GM12878 (cell line): Measurements from ENCODE around the gene PPL. TPM values are rescaled to one million over a fixed set of nuclear protein-coding genes. Genes with fewer than 3 reads are reported as not detected.

Experiments used
- ATAC-seq: fragments of 200-7000 bp; cut with Tn5 transposase; 3 replicates; pipeline ENCODE4 v1.9.1; 2020; ENCODE audit warnings: mild to moderate bottlenecking, moderate library complexity
- BruUV-seq: library from RNA; stranded (reverse); fragments of 400-500 nt; replicated peaks from 2 replicates; lab custom pipeline; 2021; lab: Mats Ljungman, UMichigan
- CTCF ChIA-PET: fragments of 300-600 bp; sonication (Branson Sonifier 250); formaldehyde crosslinking; extraction: SDS; loops from one replicate; lab custom pipeline; 2021; ENCODE audit warnings: inconsistent platforms; lab: Yijun Ruan, JAX
- POLR2A ChIA-PET: fragments of 350-600 bp; formaldehyde crosslinking; extraction: SDS; loops from one replicate; lab custom pipeline; 2021; ENCODE audit warnings: inconsistent platforms; lab: Charles Lee
- RAD21 ChIA-PET: fragments of 300-600 bp; sonication (Branson Sonifier 250); formaldehyde crosslinking; loops from one replicate; lab custom pipeline; 2023; ENCODE audit warnings: antibody characterized with exemption; ENCODE audit not compliant: unreplicated experiment; lab: Charles Lee
- SMC1A ChIA-PET: fragments of 300-600 bp; sonication (Branson Sonifier 250); formaldehyde crosslinking; loops from one replicate; lab custom pipeline; 2023; ENCODE audit not compliant: unreplicated experiment, uncharacterized antibody; lab: Charles Lee
- DNase-seq: peaks from one replicate; pipeline ENCODE4 v3.0.0-alpha.2; 2011; ENCODE audit warnings: low read depth, low spot score
- FAIRE-seq: peaks from 3 replicates; lab custom pipeline; 2011; peaks lifted over from hg19 to GRCh38; lab: Jason Lieb, UNC
- H2AFZ ChIP-seq: 2 replicates; pipeline ENCODE4 v1.6.0; 2011; ENCODE audit warnings: low read depth, low read length, control low read depth; ENCODE audit not compliant: control insufficient read depth
- H3K27ac ChIP-seq: 2 replicates; pipeline ENCODE4 v1.5.1; 2011; ENCODE audit warnings: control low read depth; ENCODE audit not compliant: control insufficient read depth, insufficient read depth
- H3K27me3 ChIP-seq, 2 experiments: replicated peaks in 1 of 2; 2 replicates each; pipeline versions ENCODE4 v1.6.0 to v1.6.1; 2011; ENCODE audit warnings: low read length in 1 of 2; ENCODE audit not compliant: control insufficient read depth in 2 of 2, insufficient read depth in 2 of 2
- H3K36me3 ChIP-seq, 2 experiments: 2 replicates each; pipeline ENCODE4 v1.5.1; 2011; ENCODE audit warnings: low read length in 1 of 2; ENCODE audit not compliant: control insufficient read depth in 2 of 2, insufficient read depth in 2 of 2
- H3K4me1 ChIP-seq: 2 replicates; pipeline ENCODE4 v1.6.1; 2011; ENCODE audit warnings: mild to moderate bottlenecking, low read length, moderate library complexity, mixed read lengths; ENCODE audit not compliant: control insufficient read depth, insufficient read depth
- H3K4me2 ChIP-seq: 2 replicates; pipeline ENCODE4 v1.6.0; 2011; ENCODE audit warnings: control low read depth; ENCODE audit not compliant: control insufficient read depth, insufficient read depth
- H3K4me3 ChIP-seq: fragments of 200-600 bp; sonication (generic); 2 replicates; pipeline ENCODE4 v1.5.1; 2016
- H3K79me2 ChIP-seq: 2 replicates; pipeline ENCODE4 v1.6.0; 2011; ENCODE audit warnings: low read length; ENCODE audit not compliant: control insufficient read depth, insufficient read depth
- H3K9ac ChIP-seq: 2 replicates; pipeline ENCODE4 v1.8.0; 2011; ENCODE audit warnings: low read length, control low read depth, mixed read lengths; ENCODE audit not compliant: control insufficient read depth, insufficient read depth
- H3K9me3 ChIP-seq: replicated peaks from 3 replicates; pipeline ENCODE4 v1.5.1; 2011; ENCODE audit warnings: mild to moderate bottlenecking, low read length; ENCODE audit not compliant: control insufficient read depth, insufficient read depth
- H4K20me1 ChIP-seq: 2 replicates; pipeline ENCODE4 v1.6.0; 2011; ENCODE audit not compliant: control insufficient read depth, insufficient read depth
- ATF7 ChIP-seq: fragments of 450-650 bp; IDR thresholded peaks from 2 replicates; pipeline ENCODE4 v1.6.1; 2016; ENCODE audit warnings: low read depth, mild to moderate bottlenecking
- ESRRA ChIP-seq: IDR thresholded peaks from 2 replicates; pipeline ENCODE4 v1.6.1; 2012; ENCODE audit warnings: mild to moderate bottlenecking, low read length, improper control_type of control experiment
- KAT2A ChIP-seq: conservative IDR thresholded peaks from 2 replicates; pipeline ENCODE4 v1.6.1; 2011; ENCODE audit warnings: low read depth, low read length; ENCODE audit not compliant: control insufficient read depth
- MEF2B ChIP-seq: fragments of 450-650 bp; IDR thresholded peaks from 2 replicates; pipeline ENCODE4 v1.6.1; 2018; ENCODE audit warnings: mild to moderate bottlenecking, moderate library complexity; ENCODE audit not compliant: partially characterized antibody, poor library complexity, severe bottlenecking
- MYC ChIP-seq: IDR thresholded peaks from 2 replicates; pipeline ENCODE4 v1.6.1; 2011; ENCODE audit warnings: mild to moderate bottlenecking, low read length, moderate library complexity, inconsistent platforms; ENCODE audit not compliant: insufficient read depth, insufficient replicate concordance, insufficient read length, severe bottlenecking
- NR2C1 ChIP-seq: fragments of 450-650 bp; IDR thresholded peaks from 2 replicates; pipeline ENCODE4 v1.6.1; 2017; ENCODE audit warnings: antibody characterized with exemption, mild to moderate bottlenecking, moderate library complexity
- POU2F2 ChIP-seq: IDR thresholded peaks from 3 replicates; pipeline ENCODE4 v1.6.1; 2011; ENCODE audit warnings: low read depth, mild to moderate bottlenecking, low read length, borderline replicate concordance
- SMC3 ChIP-seq: IDR thresholded peaks from 2 replicates; pipeline ENCODE4 v1.6.1; 2011; ENCODE audit warnings: low read length, improper control_type of control experiment, borderline replicate concordance
- TAF1 ChIP-seq: IDR thresholded peaks from 2 replicates; pipeline ENCODE4 v1.6.1; 2011; ENCODE audit warnings: mild to moderate bottlenecking, low read depth, low read length, borderline replicate concordance
- ZBED1 ChIP-seq: IDR thresholded peaks from 2 replicates; pipeline ENCODE4 v1.6.1; 2016; ENCODE audit warnings: borderline replicate concordance
- WGBS: methylation state at CpG from one replicate; pipeline ENCODE4 v1.1.6; 2016; ENCODE audit warnings: low lambda C conversion rate; ENCODE audit not compliant: insufficient replicate concordance, insufficient coverage; ENCODE audit errors: missing lambda C conversion rate; 5-methylcytosine and 5-hydroxymethylcytosine counted together
- in situ Hi-C: fragments of 300-500 bp; cut with MboI; formaldehyde crosslinking; loops from 9 replicates; pipeline ENCODE4 v1.14.3; 2018; ENCODE audit warnings: mixed read lengths
- intact Hi-C: fragments of 100-400 bp; cut with micrococcal nuclease; formaldehyde crosslinking; loops from one replicate; pipeline ENCODE4 v1.14.2; 2022; ENCODE audit not compliant: unreplicated experiment
- polyA plus RNA-seq, 11 experiments: library from polyadenylated mRNA; depleted of rRNA in 4 of 11; unstranded in 6 of 11; stranded (reverse) in 5 of 11; fragments of >200 nt; fragmentation: Nextera tagmentation in 4 of 11; fragmentation: Illumina TruSeq in 1 of 11; extraction: Ambion mirVana in 4 of 11; extraction: Trizol in 1 of 11; gene quantifications; 1 replicate in 1 of 11; 2 replicates in 10 of 11; pipeline versions ENCODE4 v1.2.1 to v1.2.3, GENCODE V29; 2011 to 2016; ENCODE audit warnings: inconsistent platforms in 2 of 11, missing spikeins in 2 of 11, low read depth in 1 of 11
- total RNA-seq, 4 experiments: library from RNA; depleted of rRNA in 3 of 4; stranded (reverse); fragments of >200 nt in 3 of 4; fragmentation: Illumina TruSeq in 1 of 4; extraction: Trizol in 1 of 4; gene quantifications; 2 replicates each; pipeline versions ENCODE4 v1.2.1 to v1.2.3, GENCODE V29; 2013 to 2021
- TF ChIP-seq, protein P1 (sequence below): IDR thresholded peaks from 2 replicates; pipeline ENCODE4 v1.6.1; 2011; ENCODE audit warnings: mild to moderate bottlenecking, low read depth, low read length, moderate library complexity; ENCODE audit not compliant: insufficient replicate concordance
- TF ChIP-seq, protein P2 (sequence below): fragments of 150-350 bp; IDR thresholded peaks from 2 replicates; pipeline ENCODE4 v1.6.1; 2014; ENCODE audit warnings: mild to moderate bottlenecking, low read depth, low read length
- TF ChIP-seq, protein P3 (sequence below): IDR thresholded peaks from 2 replicates; pipeline ENCODE4 v1.6.1; 2012; ENCODE audit warnings: improper control_type of control experiment, low read depth, low read length; ENCODE audit not compliant: insufficient replicate concordance

PPL gene
- total and polyA plus RNA-seq, 10 of the 15 experiments (the other 5 are each of a cell fraction or from before 2014, with no cell fraction given), result 0.03 to 0.47 (median 0.05) TPM; not detected in 2

DNA sequence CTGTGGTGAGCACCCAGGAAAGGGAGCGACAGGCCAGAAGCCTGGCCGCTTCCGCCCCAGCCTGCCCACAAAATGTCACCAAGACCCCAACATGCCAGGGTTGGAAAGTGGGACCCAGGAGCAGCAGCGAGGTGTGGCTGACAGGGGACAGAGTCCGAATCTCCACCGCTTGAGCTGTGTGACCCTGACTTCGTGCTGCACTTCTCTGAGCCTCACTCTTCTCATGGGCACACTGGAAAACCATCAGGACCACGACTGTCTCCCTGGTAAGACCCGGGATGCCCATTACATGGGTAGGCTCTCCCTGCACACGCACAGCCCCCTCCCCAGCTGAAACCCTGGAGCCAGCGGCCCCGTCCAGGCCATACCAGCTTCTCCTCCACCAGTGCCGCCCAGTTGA lies 34.9 kb downstream of the PPL start:
- Histone ChIP-seq H3K9me3 (no peaks in the 10 kb centered on the region; the same call in 2 of the 3 replicates), H3K4me1 (no peaks in the 10 kb centered on the region), H3K4me3 (no peak overlapping the region), H3K4me2 (no peak overlapping the region), H3K36me3 (no peaks in the 10 kb centered on the region), H3K27ac (no peak overlapping the region), H4K20me1 (no peaks in the 10 kb centered on the region), H3K9ac (no peak overlapping the region), H2AFZ (no peak overlapping the region), H3K79me2 (no peaks in the 10 kb centered on the region), H3K27me3 (no peaks in the 10 kb centered on the region)
- BruUV-seq, result no TSS peak
- CTCF ChIA-PET, result no interaction called here
- SMC1A ChIA-PET, result no interaction called here
- DNase-seq (no peak), ATAC-seq (no peak), FAIRE-seq (no peak)
- WGBS, result 36% methylated on average over 13 of the region's 13 CpGs
- in situ Hi-C loops, result no loop called here
- POLR2A ChIA-PET, result no interaction called here
- TF ChIP-seq MEF2B (no peak), ATF7 (no peak), POU2F2 (no peak), TAF1 (no peak), NR2C1 (no peak), SMC3 (no peak), KAT2A (no peak), MYC (no peak), ESRRA (no peak), ZBED1 (no peak)
- TF ChIP-seq, protein P1, sequence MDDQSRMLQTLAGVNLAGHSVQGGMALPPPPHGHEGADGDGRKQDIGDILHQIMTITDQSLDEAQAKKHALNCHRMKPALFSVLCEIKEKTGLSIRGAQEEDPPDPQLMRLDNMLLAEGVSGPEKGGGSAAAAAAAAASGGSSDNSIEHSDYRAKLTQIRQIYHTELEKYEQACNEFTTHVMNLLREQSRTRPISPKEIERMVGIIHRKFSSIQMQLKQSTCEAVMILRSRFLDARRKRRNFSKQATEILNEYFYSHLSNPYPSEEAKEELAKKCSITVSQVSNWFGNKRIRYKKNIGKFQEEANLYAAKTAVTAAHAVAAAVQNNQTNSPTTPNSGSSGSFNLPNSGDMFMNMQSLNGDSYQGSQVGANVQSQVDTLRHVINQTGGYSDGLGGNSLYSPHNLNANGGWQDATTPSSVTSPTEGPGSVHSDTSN, result no peak
- TF ChIP-seq, protein P2, sequence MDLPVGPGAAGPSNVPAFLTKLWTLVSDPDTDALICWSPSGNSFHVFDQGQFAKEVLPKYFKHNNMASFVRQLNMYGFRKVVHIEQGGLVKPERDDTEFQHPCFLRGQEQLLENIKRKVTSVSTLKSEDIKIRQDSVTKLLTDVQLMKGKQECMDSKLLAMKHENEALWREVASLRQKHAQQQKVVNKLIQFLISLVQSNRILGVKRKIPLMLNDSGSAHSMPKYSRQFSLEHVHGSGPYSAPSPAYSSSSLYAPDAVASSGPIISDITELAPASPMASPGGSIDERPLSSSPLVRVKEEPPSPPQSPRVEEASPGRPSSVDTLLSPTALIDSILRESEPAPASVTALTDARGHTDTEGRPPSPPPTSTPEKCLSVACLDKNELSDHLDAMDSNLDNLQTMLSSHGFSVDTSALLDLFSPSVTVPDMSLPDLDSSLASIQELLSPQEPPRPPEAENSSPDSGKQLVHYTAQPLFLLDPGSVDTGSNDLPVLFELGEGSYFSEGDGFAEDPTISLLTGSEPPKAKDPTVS, result no peak
- TF ChIP-seq, protein P3, sequence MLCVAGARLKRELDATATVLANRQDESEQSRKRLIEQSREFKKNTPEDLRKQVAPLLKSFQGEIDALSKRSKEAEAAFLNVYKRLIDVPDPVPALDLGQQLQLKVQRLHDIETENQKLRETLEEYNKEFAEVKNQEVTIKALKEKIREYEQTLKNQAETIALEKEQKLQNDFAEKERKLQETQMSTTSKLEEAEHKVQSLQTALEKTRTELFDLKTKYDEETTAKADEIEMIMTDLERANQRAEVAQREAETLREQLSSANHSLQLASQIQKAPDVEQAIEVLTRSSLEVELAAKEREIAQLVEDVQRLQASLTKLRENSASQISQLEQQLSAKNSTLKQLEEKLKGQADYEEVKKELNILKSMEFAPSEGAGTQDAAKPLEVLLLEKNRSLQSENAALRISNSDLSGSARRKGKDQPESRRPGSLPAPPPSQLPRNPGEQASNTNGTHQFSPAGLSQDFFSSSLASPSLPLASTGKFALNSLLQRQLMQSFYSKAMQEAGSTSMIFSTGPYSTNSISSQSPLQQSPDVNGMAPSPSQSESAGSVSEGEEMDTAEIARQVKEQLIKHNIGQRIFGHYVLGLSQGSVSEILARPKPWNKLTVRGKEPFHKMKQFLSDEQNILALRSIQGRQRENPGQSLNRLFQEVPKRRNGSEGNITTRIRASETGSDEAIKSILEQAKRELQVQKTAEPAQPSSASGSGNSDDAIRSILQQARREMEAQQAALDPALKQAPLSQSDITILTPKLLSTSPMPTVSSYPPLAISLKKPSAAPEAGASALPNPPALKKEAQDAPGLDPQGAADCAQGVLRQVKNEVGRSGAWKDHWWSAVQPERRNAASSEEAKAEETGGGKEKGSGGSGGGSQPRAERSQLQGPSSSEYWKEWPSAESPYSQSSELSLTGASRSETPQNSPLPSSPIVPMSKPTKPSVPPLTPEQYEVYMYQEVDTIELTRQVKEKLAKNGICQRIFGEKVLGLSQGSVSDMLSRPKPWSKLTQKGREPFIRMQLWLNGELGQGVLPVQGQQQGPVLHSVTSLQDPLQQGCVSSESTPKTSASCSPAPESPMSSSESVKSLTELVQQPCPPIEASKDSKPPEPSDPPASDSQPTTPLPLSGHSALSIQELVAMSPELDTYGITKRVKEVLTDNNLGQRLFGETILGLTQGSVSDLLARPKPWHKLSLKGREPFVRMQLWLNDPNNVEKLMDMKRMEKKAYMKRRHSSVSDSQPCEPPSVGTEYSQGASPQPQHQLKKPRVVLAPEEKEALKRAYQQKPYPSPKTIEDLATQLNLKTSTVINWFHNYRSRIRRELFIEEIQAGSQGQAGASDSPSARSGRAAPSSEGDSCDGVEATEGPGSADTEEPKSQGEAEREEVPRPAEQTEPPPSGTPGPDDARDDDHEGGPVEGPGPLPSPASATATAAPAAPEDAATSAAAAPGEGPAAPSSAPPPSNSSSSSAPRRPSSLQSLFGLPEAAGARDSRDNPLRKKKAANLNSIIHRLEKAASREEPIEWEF, result no peak
- RAD21 ChIA-PET, result no interaction called here
- intact Hi-C loops, result no loop called here
